ENCODE measurements around the gene MOG.

The MOG gene

GRCh38 chr6:29678114-29678513 is 21.2 kb downstream of the MOG start:
- no peak for FAIRE-seq

GRCh38 chr6:29679962-29680361 is 23.1 kb downstream of the MOG start:
- FAIRE-seq = no peak

GRCh38 chr6:29680416-29680815 is 23.5 kb downstream of the MOG start:
- no peak for FAIRE-seq

- FAIRE-seq = no peak
Observed at GRCh38 chr6:29680904-29681303, 24.0 kb downstream of the MOG start, which contains the start of gene ZFP57. Gene ZFP57 (minus strand): TSS chr6:29681152. CDS start chr6:29677003, 4,149 bp downstream.

GRCh38 chr6:29681811-29682210 is 24.9 kb downstream of the MOG start:
- no peak for FAIRE-seq

GRCh38 chr6:29685718-29686326 is 28.9 kb downstream of the MOG start:
- FAIRE-seq = no peak

GRCh38 chr6:29694637-29695036 is 37.7 kb downstream of the MOG start:
- no peak for FAIRE-seq

- FAIRE-seq = no peak
Observed at GRCh38 chr6:29696147-29697125, 39.5 kb downstream of the MOG start.

GRCh38 chr6:29702519-29703103 is 45.7 kb downstream of the MOG start:
- FAIRE-seq = no peak

- no peak for FAIRE-seq
Observed at GRCh38 chr6:29705389-29706231, 48.7 kb downstream of the MOG start.

GRCh38 chr6:29708432-29709179 is 51.7 kb downstream of the MOG start:
- FAIRE-seq = no peak

- FAIRE-seq = no peak
Observed at GRCh38 chr6:29709188-29709587, 52.3 kb downstream of the MOG start.

- FAIRE-seq = no peak
Observed at GRCh38 chr6:29710281-29710941, 53.5 kb downstream of the MOG start.

- no peak for FAIRE-seq
Observed at GRCh38 chr6:29720863-29721262, 64.0 kb downstream of the MOG start.
